HG02938 (cell line): ENCODE results near the gene ZBTB21.
"Not testable (repeated sequence)": the region's sequence is repeated elsewhere in the genome, so short reads cannot be mapped to it uniquely, and the experiment has no call there.

Experiments used
- ATAC-seq: cut with Tn5 transposase; IDR thresholded peaks from one replicate; pipeline ENCODE4 v1.9.1; 2021; ENCODE audit warnings: mild to moderate bottlenecking, moderate library complexity; ENCODE audit not compliant: unreplicated experiment

The ZBTB21 gene

DNA sequence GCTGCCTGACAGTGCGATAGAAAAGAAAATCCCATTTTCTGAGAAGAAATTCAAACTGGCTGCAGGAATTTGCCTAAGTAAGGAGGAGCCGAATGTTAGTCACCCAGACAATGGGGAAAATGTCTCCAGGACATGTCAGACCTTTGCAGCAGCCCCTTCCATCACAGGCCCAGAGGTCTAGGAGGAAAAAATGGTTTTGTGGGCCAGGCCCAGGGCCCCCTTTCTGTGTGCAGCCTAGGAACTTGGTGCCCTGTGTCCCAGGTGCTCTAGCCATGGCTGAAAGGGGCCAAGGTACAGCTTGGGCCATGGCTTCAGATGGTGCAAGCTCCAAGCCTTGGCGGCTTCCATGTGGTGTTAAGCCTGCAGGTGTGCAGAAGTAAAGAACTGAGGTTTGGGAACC lies 14.6 kb downstream of the ZBTB21 start:
- no peak for ATAC-seq

DNA sequence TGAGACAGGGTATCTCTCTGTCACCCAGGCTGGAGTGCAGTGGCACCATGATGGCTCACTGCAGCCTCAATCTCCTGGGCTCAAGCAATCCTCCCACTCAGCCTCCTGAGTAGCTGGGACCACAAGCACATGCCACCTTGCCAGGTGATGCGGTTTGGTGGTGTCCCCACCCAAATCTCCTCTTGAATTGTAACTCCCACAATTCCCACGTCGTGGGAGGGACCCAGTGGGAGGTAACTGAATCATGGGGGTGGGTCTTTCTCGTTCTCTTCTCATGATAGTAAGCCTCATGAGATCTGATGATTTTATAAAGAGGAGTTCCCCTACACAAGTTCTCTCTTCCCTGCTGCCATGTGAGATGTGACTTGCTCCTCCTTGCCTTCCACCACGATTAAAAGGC lies 15.5 kb downstream of the ZBTB21 start:
- not testable (repeated sequence) for ATAC-seq

- no peak for ATAC-seq
These were observed 16.4 kb downstream of the ZBTB21 start for GRCh38 chr21:41993744-41994143.

- ATAC-seq = no peak
These were observed 17.6 kb downstream of the ZBTB21 start for GRCh38 chr21:41992576-41992975.

- ATAC-seq = no peak
These were observed 18.5 kb downstream of the ZBTB21 start for GRCh38 chr21:41991659-41992058.

- ATAC-seq = no peak
These were observed 20.5 kb downstream of the ZBTB21 start for GRCh38 chr21:41989698-41990097.

DNA sequence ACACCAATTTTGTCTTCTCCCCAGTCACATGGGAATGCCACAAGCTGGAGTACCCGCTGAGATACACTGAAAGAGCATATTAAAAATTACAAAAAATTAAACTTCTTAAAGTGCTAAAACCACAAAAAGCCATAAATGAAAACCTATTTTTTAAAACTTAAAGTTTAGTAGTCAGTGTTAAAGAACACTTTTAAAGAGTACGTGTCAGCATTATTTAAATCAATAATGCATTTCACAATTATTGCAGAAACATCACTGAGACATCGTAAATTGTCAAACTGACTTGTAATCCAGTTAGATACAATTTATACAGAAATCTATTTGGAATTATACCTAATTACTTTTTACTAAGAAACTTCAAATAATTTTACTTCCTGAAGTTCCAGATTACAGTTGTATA lies 22.9 kb downstream of the ZBTB21 start:
- ATAC-seq = no peak

- ATAC-seq = no peak
These were observed 24.3 kb downstream of the ZBTB21 start for GRCh38 chr21:41985662-41986416.

DNA sequence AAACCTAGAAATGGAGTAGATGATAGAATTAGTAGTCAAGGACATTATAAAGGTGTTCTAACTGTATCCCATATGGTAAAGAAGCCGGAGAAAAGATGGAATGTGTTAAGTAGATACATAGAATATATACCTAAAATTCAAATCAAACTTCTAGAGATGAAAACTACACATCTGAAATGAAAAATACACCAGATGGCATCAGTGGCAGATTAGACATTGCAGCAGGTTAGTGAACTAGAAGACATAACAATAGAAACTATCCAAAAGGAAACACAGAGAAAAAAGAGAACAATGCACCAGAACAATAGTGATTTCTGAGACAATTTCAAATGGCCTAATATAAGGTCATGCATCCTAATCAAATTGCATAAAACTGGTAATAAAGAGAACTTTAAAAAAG lies 26.9 kb downstream of the ZBTB21 start:
- no peak for ATAC-seq

- no peak for ATAC-seq
These were observed 29.6 kb downstream of the ZBTB21 start for GRCh38 chr21:41980561-41980960.

GRCh38 chr21:41979751-41980369 lies 30.3 kb downstream of the ZBTB21 start:
- ATAC-seq = no peak

DNA sequence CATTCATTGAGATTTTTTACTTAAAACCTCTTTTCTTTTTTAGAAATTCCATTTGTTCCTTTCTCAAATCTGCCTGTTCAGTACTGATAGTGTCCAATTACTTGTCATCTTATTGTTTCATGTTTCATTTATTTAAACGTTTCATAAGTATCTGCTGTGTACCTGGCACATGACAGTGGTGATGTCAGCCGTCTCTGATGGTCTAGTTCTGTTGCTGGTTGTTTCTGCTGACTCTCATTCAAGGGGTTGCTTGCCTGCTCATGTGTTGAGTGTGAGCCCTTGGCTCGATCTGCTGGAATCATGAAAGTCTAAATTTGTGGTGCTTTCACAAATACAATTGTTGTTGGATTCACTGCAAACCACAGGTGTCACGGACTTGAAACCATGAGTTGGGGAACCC lies 30.8 kb downstream of the ZBTB21 start:
- no peak for ATAC-seq

DNA sequence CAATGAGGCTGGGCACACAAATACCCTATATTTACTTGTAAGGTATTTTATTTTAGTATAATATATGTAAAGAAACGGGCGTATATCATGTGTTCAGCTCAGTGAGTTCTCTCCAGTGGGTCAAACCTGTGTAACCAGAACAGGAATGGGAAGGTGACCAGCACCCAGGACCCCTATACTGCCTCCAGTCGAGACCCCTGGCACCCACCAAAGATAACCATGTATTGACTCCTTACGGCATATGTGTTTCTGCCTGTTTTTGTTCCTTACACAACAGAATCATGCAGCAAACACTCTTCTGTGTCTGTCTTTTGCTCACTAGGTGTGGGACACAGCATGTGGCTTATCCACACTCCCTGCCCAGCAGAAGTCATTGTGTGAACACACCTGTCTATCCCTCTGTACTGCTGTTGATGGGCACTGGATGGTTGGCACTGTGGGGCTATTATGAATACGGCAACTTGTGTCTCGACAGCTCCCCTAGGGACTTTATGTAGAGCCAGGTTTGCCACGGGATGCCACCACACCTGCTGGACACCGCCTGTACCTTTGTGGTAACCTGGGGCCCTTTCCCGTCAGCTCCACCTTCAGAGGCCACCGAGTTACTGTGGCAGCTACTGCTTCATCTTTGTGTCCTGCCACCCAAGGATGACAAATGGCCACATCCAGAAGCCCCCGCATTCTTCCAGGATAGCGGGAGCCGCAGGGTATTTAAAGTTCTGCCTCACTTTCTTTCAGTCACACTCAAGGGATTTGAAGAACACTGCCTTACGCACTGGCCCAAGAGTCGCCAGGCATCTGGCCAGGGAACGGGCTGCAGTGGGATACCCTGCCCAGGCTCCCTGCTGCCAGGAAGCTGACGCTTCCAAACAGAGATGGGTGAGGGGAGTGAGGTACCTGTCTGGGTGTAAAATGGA lies 32.9 kb downstream of the ZBTB21 start:
- ATAC-seq = no peak

GRCh38 chr21:41976611-41977010 lies 33.5 kb downstream of the ZBTB21 start:
- no peak for ATAC-seq

DNA sequence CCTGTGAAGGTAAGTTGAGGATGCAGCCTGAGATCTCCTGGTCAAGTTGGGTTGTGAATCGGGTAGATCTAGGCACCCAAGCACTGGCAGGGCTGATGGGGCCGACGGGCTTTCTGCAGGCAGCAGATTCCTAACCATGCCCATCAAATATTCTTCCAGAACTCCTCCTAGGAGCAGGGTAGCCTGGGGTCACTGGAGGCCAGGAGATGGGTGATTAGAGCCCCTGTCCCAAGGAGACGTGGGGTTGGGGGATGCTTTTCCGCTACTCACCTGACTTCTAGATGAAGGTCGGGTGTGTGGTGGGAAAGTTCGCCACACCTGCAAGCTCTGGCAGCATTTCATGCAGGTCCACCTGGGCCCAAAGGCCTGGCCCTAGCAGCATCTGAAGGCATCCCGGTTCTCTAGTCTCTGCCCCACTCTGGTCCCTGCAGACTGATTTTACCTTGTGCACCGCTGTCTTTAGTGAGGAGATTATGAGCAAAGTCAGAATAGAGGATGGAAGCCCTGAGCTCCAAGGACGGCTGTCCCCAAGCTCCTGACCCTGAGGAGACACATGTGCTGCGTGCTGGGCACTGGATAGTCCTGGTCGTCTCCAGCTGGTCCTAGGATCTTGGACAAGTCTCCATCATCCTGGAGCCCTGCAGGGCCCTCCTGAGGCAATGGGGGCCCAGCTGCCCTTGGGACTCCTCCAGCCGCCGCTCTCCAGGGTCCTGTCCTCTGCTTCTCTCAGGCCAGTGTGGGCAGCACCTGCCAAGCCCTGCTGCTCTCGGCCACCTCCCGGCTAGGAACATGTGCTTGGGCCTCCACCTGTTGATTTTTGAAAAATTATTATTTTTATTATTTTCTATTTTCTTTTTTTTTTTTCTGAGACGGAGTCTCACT lies 34.5 kb downstream of the ZBTB21 start:
- ATAC-seq = no peak

GRCh38 chr21:41974752-41975053 lies 35.5 kb downstream of the ZBTB21 start:
- no peak for ATAC-seq

GRCh38 chr21:41973861-41974751 lies 36.1 kb downstream of the ZBTB21 start:
- ATAC-seq = no peak

GRCh38 chr21:41973427-41973831 lies 36.7 kb downstream of the ZBTB21 start:
- ATAC-seq = no peak

- no peak for ATAC-seq
These were observed 37.5 kb downstream of the ZBTB21 start for GRCh38 chr21:41972511-41973205.
